HepG2 (cell line): Measurements from ENCODE around the gene BBC3. TPM values are rescaled to one million over a fixed set of nuclear protein-coding genes. Genes with fewer than 3 reads are reported as not detected.

ENCODE experiments used
- FOXC1 ChIP-seq: sonication (generic); formaldehyde crosslinking; IDR thresholded peaks from 2 replicates; pipeline ENCODE4 v1.8.0; 2022; ENCODE audit warnings: mild to moderate bottlenecking, missing genetic modification reagents, borderline replicate concordance
- RARG ChIP-seq: sonication (generic); formaldehyde crosslinking; IDR thresholded peaks from 2 replicates; pipeline ENCODE4 v1.4.0; 2020; ENCODE audit warnings: low read depth, mild to moderate bottlenecking, missing genetic modification reagents
- TMF1 ChIP-seq: sonication (generic); formaldehyde crosslinking; IDR thresholded peaks from 2 replicates; pipeline ENCODE4 v1.8.1; 2022; ENCODE audit warnings: low read depth, missing genetic modification reagents
- ZNF501 ChIP-seq: sonication (generic); formaldehyde crosslinking; IDR thresholded peaks from 2 replicates; pipeline ENCODE4 v1.5.1; 2020; ENCODE audit warnings: mild to moderate bottlenecking, moderate library complexity, missing genetic modification reagents
- ZNF547 ChIP-seq: sonication (generic); formaldehyde crosslinking; IDR thresholded peaks from 2 replicates; pipeline ENCODE4 v1.5.1; 2020; ENCODE audit warnings: mild to moderate bottlenecking, missing genetic modification reagents
- ZNF589 ChIP-seq: sonication (generic); formaldehyde crosslinking; conservative IDR thresholded peaks from 2 replicates; pipeline ENCODE4 v1.8.0; 2022; ENCODE audit warnings: mild to moderate bottlenecking, moderate library complexity, missing genetic modification reagents
- ZNF766 ChIP-seq: sonication (generic); formaldehyde crosslinking; IDR thresholded peaks from 2 replicates; pipeline ENCODE4 v1.5.0; 2020; ENCODE audit warnings: missing genetic modification reagents, borderline replicate concordance
- polyA plus RNA-seq, 8 experiments: library from polyadenylated mRNA; depleted of rRNA in 3 of 8; stranded (reverse) in 7 of 8; unstranded in 1 of 8; fragments of >200 nt; fragmentation: Illumina TruSeq in 4 of 8; extraction: Trizol in 4 of 8; gene quantifications; 2 replicates each; pipeline versions ENCODE4 v1.2.1 to v1.2.3, GENCODE V29; 2011 to 2016; ENCODE audit warnings: low read depth in 4 of 8, missing spikeins in 1 of 8, mixed read lengths in 1 of 8; ENCODE audit not compliant: insufficient read depth in 1 of 8
- total RNA-seq, 5 experiments: library from RNA; depleted of rRNA; stranded (reverse); fragments of >200 nt; fragmentation: Illumina TruSeq; extraction: Trizol; gene quantifications; 2 replicates each; pipeline ENCODE4 v1.2.3, GENCODE V29; 2016; ENCODE audit warnings: low read depth in 1 of 5
- TF ChIP-seq, protein P1 (sequence below): sonication (generic); formaldehyde crosslinking; IDR thresholded peaks from 2 replicates; pipeline ENCODE4 v1.8.0; 2022; ENCODE audit warnings: missing genetic modification reagents, mild to moderate bottlenecking, borderline replicate concordance
- TF ChIP-seq, protein P2 (sequence below): sonication (generic); formaldehyde crosslinking; IDR thresholded peaks from 2 replicates; pipeline ENCODE4 v1.4.0; 2020; ENCODE audit warnings: missing genetic modification reagents
- TF ChIP-seq, protein P3 (sequence below): IDR thresholded peaks from 2 replicates; pipeline ENCODE4 v1.6.1; 2018; ENCODE audit warnings: missing genetic modification reagents, mild to moderate bottlenecking, missing compliant biosample characterization
- TF ChIP-seq, protein P4 (sequence below): sonication (generic); formaldehyde crosslinking; IDR thresholded peaks from 2 replicates; pipeline ENCODE4 v1.4.0; 2020; ENCODE audit warnings: missing genetic modification reagents
- TF ChIP-seq, protein P5 (sequence below): IDR thresholded peaks from 2 replicates; pipeline ENCODE4 v1.6.1; 2016; ENCODE audit warnings: missing compliant biosample characterization, missing genetic modification reagents, borderline replicate concordance

BBC3 gene
- total and polyA plus RNA-seq, 2 of the 13 experiments (the other 11 are each of a cell fraction or from before 2014, with no cell fraction given), result 6.1 to 8.8 TPM

DNA sequence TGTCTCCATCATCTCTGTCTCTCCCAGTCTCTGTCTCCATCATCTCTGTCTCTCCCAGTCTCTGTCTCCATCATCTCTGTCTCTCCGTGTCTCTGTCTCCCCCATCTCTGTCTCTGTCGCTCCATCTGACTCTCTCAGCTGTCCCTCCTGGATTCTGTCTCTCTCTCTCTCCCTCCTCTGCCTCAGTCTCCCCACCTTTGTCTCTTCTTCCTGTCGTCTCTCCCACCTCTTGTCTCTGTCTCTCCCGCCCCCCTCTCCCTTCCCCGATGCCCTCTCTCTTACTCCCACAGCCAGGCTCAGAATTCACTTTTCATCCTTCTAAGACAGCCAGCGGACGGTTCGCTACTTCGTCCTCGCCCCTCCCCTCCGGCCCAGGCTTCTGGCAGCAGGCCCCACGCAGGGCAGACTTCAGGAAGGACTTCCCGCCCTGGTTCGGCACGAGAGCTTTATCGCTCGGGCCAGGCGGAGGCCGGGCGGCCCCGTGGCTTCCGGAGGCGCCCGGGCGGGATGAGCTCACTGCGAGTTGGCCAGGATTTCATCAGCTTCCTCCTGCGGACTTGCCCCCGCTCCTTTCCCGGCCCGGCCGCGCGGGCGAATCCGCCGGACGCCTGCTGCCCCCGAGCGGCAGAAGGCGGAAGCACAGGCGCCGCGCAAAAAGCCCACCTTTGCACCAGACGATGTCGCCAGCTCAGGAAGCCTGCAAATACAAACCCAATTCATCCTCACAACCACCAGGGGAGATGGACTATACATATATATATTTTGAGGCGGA is 13.0 kb upstream of the BBC3 start (continued):
- TF ChIP-seq, protein P1, sequence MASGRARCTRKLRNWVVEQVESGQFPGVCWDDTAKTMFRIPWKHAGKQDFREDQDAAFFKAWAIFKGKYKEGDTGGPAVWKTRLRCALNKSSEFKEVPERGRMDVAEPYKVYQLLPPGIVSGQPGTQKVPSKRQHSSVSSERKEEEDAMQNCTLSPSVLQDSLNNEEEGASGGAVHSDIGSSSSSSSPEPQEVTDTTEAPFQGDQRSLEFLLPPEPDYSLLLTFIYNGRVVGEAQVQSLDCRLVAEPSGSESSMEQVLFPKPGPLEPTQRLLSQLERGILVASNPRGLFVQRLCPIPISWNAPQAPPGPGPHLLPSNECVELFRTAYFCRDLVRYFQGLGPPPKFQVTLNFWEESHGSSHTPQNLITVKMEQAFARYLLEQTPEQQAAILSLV (CRISPR knock-in tag), result peak; percentile 88
- TF ChIP-seq TMF1 (CRISPR knock-in tag), result no peak
- TF ChIP-seq, protein P2, sequence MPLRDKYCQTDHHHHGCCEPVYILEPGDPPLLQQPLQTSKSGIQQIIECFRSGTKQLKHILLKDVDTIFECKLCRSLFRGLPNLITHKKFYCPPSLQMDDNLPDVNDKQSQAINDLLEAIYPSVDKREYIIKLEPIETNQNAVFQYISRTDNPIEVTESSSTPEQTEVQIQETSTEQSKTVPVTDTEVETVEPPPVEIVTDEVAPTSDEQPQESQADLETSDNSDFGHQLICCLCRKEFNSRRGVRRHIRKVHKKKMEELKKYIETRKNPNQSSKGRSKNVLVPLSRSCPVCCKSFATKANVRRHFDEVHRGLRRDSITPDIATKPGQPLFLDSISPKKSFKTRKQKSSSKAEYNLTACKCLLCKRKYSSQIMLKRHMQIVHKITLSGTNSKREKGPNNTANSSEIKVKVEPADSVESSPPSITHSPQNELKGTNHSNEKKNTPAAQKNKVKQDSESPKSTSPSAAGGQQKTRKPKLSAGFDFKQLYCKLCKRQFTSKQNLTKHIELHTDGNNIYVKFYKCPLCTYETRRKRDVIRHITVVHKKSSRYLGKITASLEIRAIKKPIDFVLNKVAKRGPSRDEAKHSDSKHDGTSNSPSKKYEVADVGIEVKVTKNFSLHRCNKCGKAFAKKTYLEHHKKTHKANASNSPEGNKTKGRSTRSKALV (CRISPR knock-in tag), result peak; percentile 84
- TF ChIP-seq, protein P3, sequence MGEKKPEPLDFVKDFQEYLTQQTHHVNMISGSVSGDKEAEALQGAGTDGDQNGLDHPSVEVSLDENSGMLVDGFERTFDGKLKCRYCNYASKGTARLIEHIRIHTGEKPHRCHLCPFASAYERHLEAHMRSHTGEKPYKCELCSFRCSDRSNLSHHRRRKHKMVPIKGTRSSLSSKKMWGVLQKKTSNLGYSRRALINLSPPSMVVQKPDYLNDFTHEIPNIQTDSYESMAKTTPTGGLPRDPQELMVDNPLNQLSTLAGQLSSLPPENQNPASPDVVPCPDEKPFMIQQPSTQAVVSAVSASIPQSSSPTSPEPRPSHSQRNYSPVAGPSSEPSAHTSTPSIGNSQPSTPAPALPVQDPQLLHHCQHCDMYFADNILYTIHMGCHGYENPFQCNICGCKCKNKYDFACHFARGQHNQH, result peak; percentile 59; the same call in 1 of the 2 replicates
- peak; percentile 66 for TF ChIP-seq ZNF589 (CRISPR knock-in tag)
- peak; percentile 89; the same call in 1 of the 2 replicates for TF ChIP-seq ZNF501 (CRISPR knock-in tag)
- TF ChIP-seq FOXC1 (CRISPR knock-in tag), result no peak
- no peak for TF ChIP-seq RARG
- TF ChIP-seq, protein P4, sequence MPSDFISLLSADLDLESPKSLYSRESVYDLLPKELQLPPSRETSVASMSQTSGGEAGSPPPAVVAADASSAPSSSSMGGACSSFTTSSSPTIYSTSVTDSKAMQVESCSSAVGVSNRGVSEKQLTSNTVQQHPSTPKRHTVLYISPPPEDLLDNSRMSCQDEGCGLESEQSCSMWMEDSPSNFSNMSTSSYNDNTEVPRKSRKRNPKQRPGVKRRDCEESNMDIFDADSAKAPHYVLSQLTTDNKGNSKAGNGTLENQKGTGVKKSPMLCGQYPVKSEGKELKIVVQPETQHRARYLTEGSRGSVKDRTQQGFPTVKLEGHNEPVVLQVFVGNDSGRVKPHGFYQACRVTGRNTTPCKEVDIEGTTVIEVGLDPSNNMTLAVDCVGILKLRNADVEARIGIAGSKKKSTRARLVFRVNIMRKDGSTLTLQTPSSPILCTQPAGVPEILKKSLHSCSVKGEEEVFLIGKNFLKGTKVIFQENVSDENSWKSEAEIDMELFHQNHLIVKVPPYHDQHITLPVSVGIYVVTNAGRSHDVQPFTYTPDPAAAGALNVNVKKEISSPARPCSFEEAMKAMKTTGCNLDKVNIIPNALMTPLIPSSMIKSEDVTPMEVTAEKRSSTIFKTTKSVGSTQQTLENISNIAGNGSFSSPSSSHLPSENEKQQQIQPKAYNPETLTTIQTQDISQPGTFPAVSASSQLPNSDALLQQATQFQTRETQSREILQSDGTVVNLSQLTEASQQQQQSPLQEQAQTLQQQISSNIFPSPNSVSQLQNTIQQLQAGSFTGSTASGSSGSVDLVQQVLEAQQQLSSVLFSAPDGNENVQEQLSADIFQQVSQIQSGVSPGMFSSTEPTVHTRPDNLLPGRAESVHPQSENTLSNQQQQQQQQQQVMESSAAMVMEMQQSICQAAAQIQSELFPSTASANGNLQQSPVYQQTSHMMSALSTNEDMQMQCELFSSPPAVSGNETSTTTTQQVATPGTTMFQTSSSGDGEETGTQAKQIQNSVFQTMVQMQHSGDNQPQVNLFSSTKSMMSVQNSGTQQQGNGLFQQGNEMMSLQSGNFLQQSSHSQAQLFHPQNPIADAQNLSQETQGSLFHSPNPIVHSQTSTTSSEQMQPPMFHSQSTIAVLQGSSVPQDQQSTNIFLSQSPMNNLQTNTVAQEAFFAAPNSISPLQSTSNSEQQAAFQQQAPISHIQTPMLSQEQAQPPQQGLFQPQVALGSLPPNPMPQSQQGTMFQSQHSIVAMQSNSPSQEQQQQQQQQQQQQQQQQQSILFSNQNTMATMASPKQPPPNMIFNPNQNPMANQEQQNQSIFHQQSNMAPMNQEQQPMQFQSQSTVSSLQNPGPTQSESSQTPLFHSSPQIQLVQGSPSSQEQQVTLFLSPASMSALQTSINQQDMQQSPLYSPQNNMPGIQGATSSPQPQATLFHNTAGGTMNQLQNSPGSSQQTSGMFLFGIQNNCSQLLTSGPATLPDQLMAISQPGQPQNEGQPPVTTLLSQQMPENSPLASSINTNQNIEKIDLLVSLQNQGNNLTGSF, result peak; percentile 20; the same call in 1 of the 2 replicates
- TF ChIP-seq, protein P5, sequence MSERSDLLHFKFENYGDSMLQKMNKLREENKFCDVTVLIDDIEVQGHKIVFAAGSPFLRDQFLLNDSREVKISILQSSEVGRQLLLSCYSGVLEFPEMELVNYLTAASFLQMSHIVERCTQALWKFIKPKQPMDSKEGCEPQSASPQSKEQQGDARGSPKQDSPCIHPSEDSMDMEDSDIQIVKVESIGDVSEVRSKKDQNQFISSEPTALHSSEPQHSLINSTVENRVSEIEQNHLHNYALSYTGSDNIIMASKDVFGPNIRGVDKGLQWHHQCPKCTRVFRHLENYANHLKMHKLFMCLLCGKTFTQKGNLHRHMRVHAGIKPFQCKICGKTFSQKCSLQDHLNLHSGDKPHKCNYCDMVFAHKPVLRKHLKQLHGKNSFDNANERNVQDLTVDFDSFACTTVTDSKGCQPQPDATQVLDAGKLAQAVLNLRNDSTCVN (CRISPR knock-in tag), result no peak
- TF ChIP-seq ZNF766 (CRISPR knock-in tag), result no peak
- no peak for TF ChIP-seq ZNF547 (CRISPR knock-in tag)
